KBM-7 (cell line): ENCODE results near the gene CD96.

Source experiments
- DNase-seq: peaks from one replicate; pipeline ENCODE4 v3.0.0-alpha.2; 2015
- in situ Hi-C: fragments of 300-500 bp; cut with MboI; formaldehyde crosslinking; loops from 2 replicates; pipeline ENCODE4 v1.14.3; 2020; ENCODE audit warnings: low sequenced_read_pairs, low pct_unique_long_range_greater_than_20kb, mixed read lengths

Gene CD96

GRCh38 chr3:111692593-111693552, 150.9 kb downstream of the CD96 start:
- DNase-seq = no peak

GRCh38 chr3:111694471-111694870, 152.5 kb downstream of the CD96 start:
- in situ Hi-C loops = no loop called here
- no peak for DNase-seq

More at GRCh38 chr3:111692593-111693552, 150.9 kb downstream of the CD96 start:
- in situ Hi-C loops = no loop called here

- in situ Hi-C loops = no loop called here
- DNase-seq = no peak
These were observed 153.7 kb downstream of the CD96 start for GRCh38 chr3:111695636-111696117.

GRCh38 chr3:111700054-111700453, 158.1 kb downstream of the CD96 start:
- in situ Hi-C loops = loop anchor here (25.0 kb wide), 1 partner anchor 262 kb away; no protein-coding TSS in a partner anchor
- DNase-seq = no peak

GRCh38 chr3:111701292-111701906, 159.4 kb downstream of the CD96 start:
- no peak for DNase-seq
- in situ Hi-C loops = loop anchor here (25.0 kb wide), 1 partner anchor 261 kb away; no protein-coding TSS in a partner anchor
